ENCODE results near the gene NOM1. TPM values are rescaled to one million over a fixed set of nuclear protein-coding genes. Genes with fewer than 3 reads are reported as not detected.

NOM1 gene
- total RNA-seq, 2 donors from 2014 or later = 16.9 to 18.7 TPM

- intact Hi-C loops (cut with DNase I) = no loop called here
- DNase-seq (ENCODE audit: low spot score) = peak; percentile 67
Measured at GRCh38 chr7:157021071-157021870, 71.8 kb downstream of the NOM1 start.

- intact Hi-C loops (cut with DNase I) = no loop called here
- peak; percentile 67 for DNase-seq (ENCODE audit: low spot score)
Measured at GRCh38 chr7:157021871-157022680, 72.6 kb downstream of the NOM1 start.

Other genes with a start within 250 kb of the NOM1 start
- gene LMBR1, start 56.5 kb upstream of the NOM1 start, total RNA-seq = 10 to 100 TPM; 55.5 to 65.1 TPM
- gene MNX1, start 61.0 kb downstream of the NOM1 start, total RNA-seq = not detected
- gene UBE3C, start 189.2 kb downstream of the NOM1 start, total RNA-seq = 10 to 100 TPM; 58.7 to 62.4 TPM

Measured in posterior vena cava (tissue), 2 donors.